Neural crest cell (in vitro differentiated cells): ENCODE measurements around the gene RTN4IP1. TPM values are rescaled to one million over a fixed set of nuclear protein-coding genes. Genes with fewer than 3 reads are reported as not detected.

Experiments
- DNase-seq: peaks from one replicate; pipeline ENCODE4 v3.0.0; 2021; ENCODE audit warnings: low read depth, mixed read lengths, low spot score
- H3K27ac Mint-ChIP-seq: one replicate; pipeline ENCODE4 v1.8.0; 2021; ENCODE audit warnings: mild to moderate bottlenecking, mixed read lengths; ENCODE audit not compliant: unreplicated experiment
- H3K27me3 Mint-ChIP-seq: 2 replicates; pipeline ENCODE4 v1.8.0; 2021; ENCODE audit warnings: low read depth, mild to moderate bottlenecking, mixed read lengths
- H3K36me3 Mint-ChIP-seq: 2 replicates; pipeline ENCODE4 v1.8.0; 2021; ENCODE audit warnings: low read depth, mild to moderate bottlenecking, mixed read lengths
- H3K4me1 Mint-ChIP-seq: 2 replicates; pipeline ENCODE4 v1.8.0; 2021; ENCODE audit warnings: mixed read lengths
- H3K4me3 Mint-ChIP-seq: one replicate; pipeline ENCODE4 v1.8.0; 2021; ENCODE audit warnings: mild to moderate bottlenecking, mixed read lengths
- H3K9me3 Mint-ChIP-seq: 2 replicates; pipeline ENCODE4 v1.8.0; 2021; ENCODE audit warnings: mixed read lengths
- total RNA-seq: library from RNA; stranded (reverse); gene quantifications from 2 replicates; pipeline ENCODE4 v1.2.1, GENCODE V29; 2021
- TF ChIP-seq, protein P1 (sequence below): fragments of 200-600 bp; sonication (generic); conservative IDR thresholded peaks from 2 replicates; pipeline ENCODE4 v1.5.0; 2021; ENCODE audit warnings: antibody characterized with exemption, mild to moderate bottlenecking

The RTN4IP1 gene
- total RNA-seq, 1 donor from 2014 or later: 9.1 TPM

DNA sequence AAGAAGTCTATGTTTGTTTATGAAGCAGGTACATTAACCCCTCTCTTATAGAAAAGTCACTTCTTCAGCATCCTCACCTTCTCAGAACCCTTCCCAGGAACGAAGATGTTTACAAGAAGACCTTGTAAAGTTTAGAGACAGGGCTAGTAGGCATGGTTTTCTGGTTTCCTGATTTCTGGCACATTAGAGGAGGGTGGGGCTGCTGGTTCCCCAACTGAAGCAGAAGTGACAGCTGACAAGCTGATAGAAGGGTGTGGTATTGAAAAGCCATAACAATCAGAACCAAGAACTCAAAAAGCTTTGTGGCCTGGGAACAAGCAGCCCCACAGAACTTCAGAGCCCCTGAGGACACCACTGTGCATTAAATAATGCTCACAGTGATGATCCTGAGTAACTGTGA, 91.2 kb downstream of the RTN4IP1 start:
- no peak overlapping the region for H3K27ac Mint-ChIP-seq
- no peak overlapping the region for H3K4me3 Mint-ChIP-seq
- TF ChIP-seq, protein P1, sequence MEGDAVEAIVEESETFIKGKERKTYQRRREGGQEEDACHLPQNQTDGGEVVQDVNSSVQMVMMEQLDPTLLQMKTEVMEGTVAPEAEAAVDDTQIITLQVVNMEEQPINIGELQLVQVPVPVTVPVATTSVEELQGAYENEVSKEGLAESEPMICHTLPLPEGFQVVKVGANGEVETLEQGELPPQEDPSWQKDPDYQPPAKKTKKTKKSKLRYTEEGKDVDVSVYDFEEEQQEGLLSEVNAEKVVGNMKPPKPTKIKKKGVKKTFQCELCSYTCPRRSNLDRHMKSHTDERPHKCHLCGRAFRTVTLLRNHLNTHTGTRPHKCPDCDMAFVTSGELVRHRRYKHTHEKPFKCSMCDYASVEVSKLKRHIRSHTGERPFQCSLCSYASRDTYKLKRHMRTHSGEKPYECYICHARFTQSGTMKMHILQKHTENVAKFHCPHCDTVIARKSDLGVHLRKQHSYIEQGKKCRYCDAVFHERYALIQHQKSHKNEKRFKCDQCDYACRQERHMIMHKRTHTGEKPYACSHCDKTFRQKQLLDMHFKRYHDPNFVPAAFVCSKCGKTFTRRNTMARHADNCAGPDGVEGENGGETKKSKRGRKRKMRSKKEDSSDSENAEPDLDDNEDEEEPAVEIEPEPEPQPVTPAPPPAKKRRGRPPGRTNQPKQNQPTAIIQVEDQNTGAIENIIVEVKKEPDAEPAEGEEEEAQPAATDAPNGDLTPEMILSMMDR: no peak
- no peaks in the 10 kb centered on the region for H3K36me3 Mint-ChIP-seq
- no peak for DNase-seq
- no peaks in the 10 kb centered on the region for H3K9me3 Mint-ChIP-seq
- peaks cover 4% of the 10 kb centered on the region for H3K27me3 Mint-ChIP-seq
- H3K4me1 Mint-ChIP-seq: peaks cover 12% of the 10 kb centered on the region

- Mint-ChIP-seq H3K27me3 (peaks cover 4% of the 10 kb centered on the region), H3K9me3 (no peaks in the 10 kb centered on the region), H3K4me3 (no peak overlapping the region), H3K27ac (no peak overlapping the region), H3K4me1 (peaks cover 12% of the 10 kb centered on the region), H3K36me3 (no peaks in the 10 kb centered on the region)
- DNase-seq: no peak
- TF ChIP-seq, protein P1: no peak
These were observed 91.6 kb downstream of the RTN4IP1 start for GRCh38 chr6:106537662-106538061.

- Mint-ChIP-seq H3K9me3 (no peaks in the 10 kb centered on the region), H3K27ac (no peak overlapping the region), H3K36me3 (no peaks in the 10 kb centered on the region), H3K27me3 (peaks cover 4% of the 10 kb centered on the region), H3K4me3 (no peak overlapping the region), H3K4me1 (peaks cover 12% of the 10 kb centered on the region)
- TF ChIP-seq, protein P1: no peak
- no peak for DNase-seq
These were observed 92.4 kb downstream of the RTN4IP1 start for GRCh38 chr6:106536851-106537250.

DNA sequence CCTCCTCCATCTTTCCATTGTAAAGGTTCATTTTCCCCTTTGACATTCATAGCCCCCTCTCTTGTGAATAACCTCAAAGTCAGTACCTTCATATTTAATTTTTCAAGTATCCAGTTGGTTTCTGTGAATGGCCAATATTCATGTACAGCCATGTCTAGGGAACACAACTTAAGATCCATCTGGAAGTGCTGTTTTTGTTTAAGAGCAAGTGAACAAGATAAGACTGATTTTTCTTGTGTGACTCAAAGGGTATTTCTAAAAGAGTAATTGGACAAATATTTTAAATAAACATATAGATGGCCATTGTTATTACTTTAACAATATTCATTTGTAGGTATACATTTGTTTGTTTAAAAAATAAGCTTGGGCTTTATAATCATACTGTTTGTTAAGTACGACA, 92.9 kb downstream of the RTN4IP1 start:
- peaks cover 12% of the 10 kb centered on the region for H3K4me1 Mint-ChIP-seq
- DNase-seq: no peak
- peaks cover 4% of the 10 kb centered on the region for H3K27me3 Mint-ChIP-seq
- H3K4me3 Mint-ChIP-seq: no peak overlapping the region
- TF ChIP-seq, protein P1: no peak
- H3K27ac Mint-ChIP-seq: no peak overlapping the region
- no peaks in the 10 kb centered on the region for H3K9me3 Mint-ChIP-seq
- H3K36me3 Mint-ChIP-seq: no peaks in the 10 kb centered on the region

DNA sequence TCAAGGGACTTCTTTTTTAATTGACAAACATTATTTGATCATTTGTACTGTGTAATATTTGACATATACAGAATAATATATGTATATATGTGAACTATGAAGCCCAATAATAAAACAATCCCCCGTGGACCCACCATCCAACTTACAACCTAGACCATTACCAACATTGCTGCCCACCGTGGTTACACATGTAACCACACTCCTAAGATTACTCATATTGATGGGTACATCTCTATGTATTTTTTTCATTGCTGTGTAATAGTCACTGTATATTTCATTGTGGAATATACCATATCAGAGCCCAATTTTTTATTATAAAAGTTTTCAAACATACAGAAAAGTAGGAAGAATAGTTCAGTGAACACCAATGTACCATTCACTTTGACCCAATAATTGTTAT, 94.3 kb downstream of the RTN4IP1 start:
- Mint-ChIP-seq H3K4me1 (peaks cover 7% of the 10 kb centered on the region), H3K36me3 (no peaks in the 10 kb centered on the region), H3K9me3 (no peaks in the 10 kb centered on the region), H3K27me3 (peaks cover 4% of the 10 kb centered on the region), H3K4me3 (no peak overlapping the region), H3K27ac (no peak overlapping the region)
- TF ChIP-seq, protein P1: no peak
- DNase-seq: no peak

- no peak for DNase-seq
- Mint-ChIP-seq H3K9me3 (no peaks in the 10 kb centered on the region), H3K36me3 (no peaks in the 10 kb centered on the region), H3K27ac (no peak overlapping the region), H3K4me1 (peaks cover 2% of the 10 kb centered on the region), H3K27me3 (peaks cover 4% of the 10 kb centered on the region), H3K4me3 (no peak overlapping the region)
- TF ChIP-seq, protein P1: no peak
These were observed 94.7 kb downstream of the RTN4IP1 start for GRCh38 chr6:106534564-106534982.
